T-helper 2 cell treated with Interferon-gamma antibody and Interleukin-4, amounts not matched to agents 5 μg/mL and 100 μg/mL, for 36 hours (primary cell): ENCODE measurements around the gene DLST.

Source experiments
- DNase-seq: peaks from one replicate; pipeline ENCODE4 v3.0.0; 2021; ENCODE audit warnings: low spot score
- H3K27ac Mint-ChIP-seq: one replicate; pipeline ENCODE4 v1.8.0; 2021; ENCODE audit warnings: mild to moderate bottlenecking, mixed read lengths
- H3K27me3 Mint-ChIP-seq: one replicate; pipeline ENCODE4 v1.8.0; 2021; ENCODE audit warnings: low read depth, mixed read lengths
- H3K36me3 Mint-ChIP-seq: one replicate; pipeline ENCODE4 v1.8.0; 2021; ENCODE audit warnings: low read depth, mixed read lengths
- H3K4me1 Mint-ChIP-seq: one replicate; pipeline ENCODE4 v1.8.0; 2021; ENCODE audit warnings: low read depth, mixed read lengths
- H3K4me3 Mint-ChIP-seq: one replicate; pipeline ENCODE4 v1.8.0; 2022; ENCODE audit warnings: mild to moderate bottlenecking, moderate library complexity, mixed read lengths
- H3K9me3 Mint-ChIP-seq: one replicate; pipeline ENCODE4 v1.8.0; 2021; ENCODE audit warnings: mixed read lengths

DLST gene

GRCh38 chr14:74868739-74869138, 13.0 kb upstream of the DLST start:
- no peak overlapping the region for H3K4me3 Mint-ChIP-seq
- no peak for DNase-seq
- H3K9me3 Mint-ChIP-seq: no peaks in the 10 kb centered on the region
- H3K36me3 Mint-ChIP-seq: no peaks in the 10 kb centered on the region
- H3K27me3 Mint-ChIP-seq: no peaks in the 10 kb centered on the region
- no peak overlapping the region for H3K27ac Mint-ChIP-seq
- peaks cover 18% of the 10 kb centered on the region for H3K4me1 Mint-ChIP-seq

- Mint-ChIP-seq H3K36me3 (no peaks in the 10 kb centered on the region), H3K9me3 (no peaks in the 10 kb centered on the region), H3K27ac (no peak overlapping the region), H3K4me3 (no peak overlapping the region), H3K27me3 (no peaks in the 10 kb centered on the region), H3K4me1 (peaks cover 25% of the 10 kb centered on the region)
- no peak for DNase-seq
These were observed 9.9 kb upstream of the DLST start for GRCh38 chr14:74871819-74872218.

GRCh38 chr14:74875204-74875603, 6.5 kb upstream of the DLST start:
- H3K9me3 Mint-ChIP-seq: no peaks in the 10 kb centered on the region
- H3K36me3 Mint-ChIP-seq: no peaks in the 10 kb centered on the region
- H3K27ac Mint-ChIP-seq: no peak overlapping the region
- DNase-seq: no peak
- H3K27me3 Mint-ChIP-seq: no peaks in the 10 kb centered on the region
- no peak overlapping the region for H3K4me3 Mint-ChIP-seq
- H3K4me1 Mint-ChIP-seq: peaks cover 19% of the 10 kb centered on the region

GRCh38 chr14:74875941-74876913, 5.5 kb upstream of the DLST start, which contains the start of gene PROX2:
Gene PROX2, minus strand, starts transcription at chr14:74876145. Its CDS starts 12,311 bp downstream, at chr14:74863834.
- Mint-ChIP-seq H3K9me3 (no peaks in the 10 kb centered on the region), H3K4me3 (peak within 1 kb of the TSS; percentile 23), H3K27ac (peak within 1 kb of the TSS; percentile 27), H3K27me3 (no peaks in the 10 kb centered on the region), H3K4me1 (peaks cover 24% of the 10 kb centered on the region), H3K36me3 (no peaks in the 10 kb centered on the region)
- DNase-seq: no peak

GRCh38 chr14:74879427-74880182, 2.1 kb upstream of the DLST start:
- H3K27me3 Mint-ChIP-seq: no peaks in the 10 kb centered on the region
- H3K4me3 Mint-ChIP-seq: no peak overlapping the region
- DNase-seq: no peak
- peaks cover 16% of the 10 kb centered on the region for H3K36me3 Mint-ChIP-seq
- peaks cover 42% of the 10 kb centered on the region for H3K4me1 Mint-ChIP-seq
- no peak overlapping the region for H3K27ac Mint-ChIP-seq
- H3K9me3 Mint-ChIP-seq: no peaks in the 10 kb centered on the region

- peak overlapping the region; percentile 99 for H3K27ac Mint-ChIP-seq
- peaks cover 42% of the 10 kb centered on the region for H3K4me1 Mint-ChIP-seq
- H3K27me3 Mint-ChIP-seq: no peaks in the 10 kb centered on the region
- no peaks in the 10 kb centered on the region for H3K9me3 Mint-ChIP-seq
- peak overlapping the region; percentile 95 for H3K4me3 Mint-ChIP-seq
- peaks cover 27% of the 10 kb centered on the region for H3K36me3 Mint-ChIP-seq
- no peak for DNase-seq
These were observed 596 bp downstream of the DLST start for GRCh38 chr14:74882103-74882920.

- Mint-ChIP-seq H3K4me1 (peaks cover 48% of the 10 kb centered on the region), H3K9me3 (no peaks in the 10 kb centered on the region), H3K4me3 (no peak overlapping the region), H3K27ac (no peak overlapping the region), H3K27me3 (no peaks in the 10 kb centered on the region), H3K36me3 (peaks cover 51% of the 10 kb centered on the region)
- DNase-seq: no peak
These were observed 4.3 kb downstream of the DLST start for GRCh38 chr14:74886001-74886400.

GRCh38 chr14:74888164-74889158, 6.7 kb downstream of the DLST start:
- no peak for DNase-seq
- Mint-ChIP-seq H3K27ac (no peak overlapping the region), H3K27me3 (no peaks in the 10 kb centered on the region), H3K4me1 (peaks cover 38% of the 10 kb centered on the region), H3K36me3 (peaks cover 59% of the 10 kb centered on the region), H3K9me3 (no peaks in the 10 kb centered on the region), H3K4me3 (peak overlapping the region; percentile 18)

GRCh38 chr14:74890262-74890661, 8.5 kb downstream of the DLST start:
- no peak overlapping the region for H3K27ac Mint-ChIP-seq
- no peaks in the 10 kb centered on the region for H3K9me3 Mint-ChIP-seq
- peaks cover 67% of the 10 kb centered on the region for H3K36me3 Mint-ChIP-seq

GRCh38 chr14:74891870-74892269, 10.2 kb downstream of the DLST start:
- Mint-ChIP-seq H3K9me3 (no peaks in the 10 kb centered on the region), H3K36me3 (peaks cover 70% of the 10 kb centered on the region), H3K27me3 (no peaks in the 10 kb centered on the region), H3K4me1 (peaks cover 15% of the 10 kb centered on the region), H3K4me3 (no peak overlapping the region), H3K27ac (no peak overlapping the region)
- no peak for DNase-seq

More at GRCh38 chr14:74890262-74890661, 8.5 kb downstream of the DLST start:
- Mint-ChIP-seq H3K27me3 (no peaks in the 10 kb centered on the region), H3K4me1 (peaks cover 25% of the 10 kb centered on the region), H3K4me3 (no peak overlapping the region)
- no peak for DNase-seq

- H3K27me3 Mint-ChIP-seq: no peaks in the 10 kb centered on the region
- peaks cover 12% of the 10 kb centered on the region for H3K4me1 Mint-ChIP-seq
- DNase-seq: no peak
- no peaks in the 10 kb centered on the region for H3K9me3 Mint-ChIP-seq
- peaks cover 78% of the 10 kb centered on the region for H3K36me3 Mint-ChIP-seq
- H3K4me3 Mint-ChIP-seq: no peak overlapping the region
- H3K27ac Mint-ChIP-seq: no peak overlapping the region
These were observed 11.0 kb downstream of the DLST start for GRCh38 chr14:74892745-74893144.

- Mint-ChIP-seq H3K27ac (no peak overlapping the region), H3K9me3 (no peaks in the 10 kb centered on the region), H3K27me3 (no peaks in the 10 kb centered on the region), H3K4me3 (no peak overlapping the region), H3K36me3 (peaks cover 74% of the 10 kb centered on the region), H3K4me1 (peaks cover 3% of the 10 kb centered on the region)
- DNase-seq: no peak
These were observed 11.9 kb downstream of the DLST start for GRCh38 chr14:74893614-74894091.
